ENCODE measurements around the gene FSHR. TPM values are rescaled to one million over a fixed set of nuclear protein-coding genes. Genes with fewer than 3 reads are reported as not detected.

The FSHR gene
- total and polyA plus RNA-seq, 4 donors, result not detected

- H3K9me3 ChIP-seq (ENCODE audit: control insufficient read depth in 4 of 4, low read length in 3 of 4), result no peaks in the 10 kb centered on the region
- no peak overlapping the region for H3K27ac ChIP-seq (ENCODE audit: low read depth in 1 of 2, low read length in 2 of 2)
- H3K36me3 ChIP-seq (ENCODE audit: control insufficient read depth in 4 of 4, insufficient read depth in 3 of 4, low read depth in 1 of 4, low read length in 3 of 4), result no peaks in the 10 kb centered on the region
- H3K9ac ChIP-seq (ENCODE audit: low read depth in 1 of 2, low read length in 2 of 2), result no peak overlapping the region
- no peak for DNase-seq (ENCODE audit: low spot score)
- peaks cover 8 to 18% (median 12%) of the 10 kb centered on the region in 4 donors for H3K4me1 ChIP-seq (ENCODE audit: control insufficient read depth in 4 of 4, insufficient read depth in 4 of 4, low read length in 3 of 4)
- 59% methylated on average over 3 of the region's 3 CpGs for WGBS
- H3K27me3 ChIP-seq (ENCODE audit: control insufficient read depth in 4 of 4, insufficient read depth in 4 of 4, low read length in 3 of 4), result no peaks in the 10 kb centered on the region
- no peak overlapping the region for H3K4me3 ChIP-seq (ENCODE audit: low read depth in 1 of 3, low read length in 3 of 3)
- TF ChIP-seq GABPA (IDR thresholded peaks at IDR 0.05 in 1 of 2, conservative IDR thresholded peaks at IDR 0.05 in 1 of 2), result no peak
- TF ChIP-seq YY1 (IDR thresholded peaks at IDR 0.05), result peak; percentile 69
- TF ChIP-seq RXRA (IDR thresholded peaks at IDR 0.05), result peak; percentile 81 to 82
- peak in 1 of 2 donors; percentile 27 for TF ChIP-seq EGR1 (IDR thresholded peaks at IDR 0.05; ENCODE audit: low read depth in 2 of 2)
- peak in 1 of 2 donors; percentile 61 for TF ChIP-seq JUND (IDR thresholded peaks at IDR 0.05)
- no peak for TF ChIP-seq MAX (IDR thresholded peaks at IDR 0.05)
- TF ChIP-seq REST (IDR thresholded peaks at IDR 0.05), result no peak
- no peak for TF ChIP-seq ATF3 (IDR thresholded peaks at IDR 0.05)
- peak; percentile 69 for TF ChIP-seq SP1 (IDR thresholded peaks at IDR 0.05)
- no peak for TF ChIP-seq RAD21 (IDR thresholded peaks at IDR 0.05)
- peak; percentile 92 to 94 for TF ChIP-seq HNF4A (conservative IDR thresholded peaks at IDR 0.05)
- TF ChIP-seq NR2F2 (IDR thresholded peaks at IDR 0.05), result no peak
- peak; percentile 77 for TF ChIP-seq HNF4G (IDR thresholded peaks at IDR 0.05)
Observed at GRCh38 chr2:48952614-48953013, 201.7 kb downstream of the FSHR start.

DNA sequence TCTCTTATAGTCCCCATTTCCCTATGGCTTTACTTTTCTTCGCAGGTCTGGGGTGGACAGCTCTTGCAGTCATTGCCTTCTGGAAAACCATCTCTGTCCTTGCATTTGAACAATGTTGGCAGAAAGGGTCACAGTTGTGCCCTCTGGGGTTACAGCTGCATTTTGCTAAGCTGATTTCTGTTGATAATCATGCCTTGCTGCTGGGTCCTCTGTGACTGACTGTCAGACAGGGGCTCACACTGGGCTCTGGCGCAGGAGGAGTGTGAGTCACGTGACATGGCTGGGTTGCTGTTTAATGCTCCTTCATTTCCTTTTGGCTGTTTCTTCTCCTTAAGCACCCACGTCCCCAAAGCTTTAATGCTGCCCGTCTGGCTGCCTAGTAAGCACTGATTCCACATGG lies 202.2 kb downstream of the FSHR start:
- no peaks in the 10 kb centered on the region for H3K27me3 ChIP-seq (ENCODE audit: control insufficient read depth in 4 of 4, insufficient read depth in 4 of 4, low read length in 3 of 4)
- H3K4me3 ChIP-seq (ENCODE audit: low read depth in 1 of 3, low read length in 3 of 3), result no peak overlapping the region
- H3K9me3 ChIP-seq (ENCODE audit: control insufficient read depth in 4 of 4, low read length in 3 of 4), result no peaks in the 10 kb centered on the region
- H3K4me1 ChIP-seq (ENCODE audit: control insufficient read depth in 4 of 4, insufficient read depth in 4 of 4, low read length in 3 of 4), result peaks cover 8 to 18% (median 12%) of the 10 kb centered on the region in 4 donors
- H3K36me3 ChIP-seq (ENCODE audit: control insufficient read depth in 4 of 4, insufficient read depth in 3 of 4, low read depth in 1 of 4, low read length in 3 of 4), result no peaks in the 10 kb centered on the region
- TF ChIP-seq JUND (IDR thresholded peaks at IDR 0.05), result no peak
- TF ChIP-seq RAD21 (IDR thresholded peaks at IDR 0.05), result no peak
- no peak for TF ChIP-seq TAF1 (conservative IDR thresholded peaks at IDR 0.05)
- no peak for TF ChIP-seq REST (IDR thresholded peaks at IDR 0.05)
- TF ChIP-seq CTCF (IDR thresholded peaks at IDR 0.05; ENCODE audit: low read depth, low read length, missing input control), result no peak
- TF ChIP-seq FOXA2 (IDR thresholded peaks at IDR 0.05), result no peak
- TF ChIP-seq EGR1 (IDR thresholded peaks at IDR 0.05; ENCODE audit: low read depth in 2 of 2), result no peak
- no peak for TF ChIP-seq SP1 (IDR thresholded peaks at IDR 0.05)
- no peak for TF ChIP-seq FOXA1 (IDR thresholded peaks at IDR 0.05)
- no peak for TF ChIP-seq ATF3 (IDR thresholded peaks at IDR 0.05)
- H3K9ac ChIP-seq (ENCODE audit: low read depth in 1 of 2, low read length in 2 of 2), result no peak overlapping the region
- H3K27ac ChIP-seq (ENCODE audit: low read depth in 1 of 2, low read length in 2 of 2), result no peak overlapping the region
- DNase-seq (ENCODE audit: low spot score), result no peak
- WGBS, result 74% methylated on average over 5 of the region's 5 CpGs
